RWPE2 (cell line): Measurements from ENCODE around the gene RMP24.

Experiments
- ATAC-seq: fragments of 200-7000 bp; cut with Tn5 transposase; 3 replicates; pipeline ENCODE4 v1.9.1; 2021; ENCODE audit warnings: low read depth
- DNase-seq: peaks from one replicate; pipeline ENCODE4 v3.0.0-alpha.2; 2020; ENCODE audit warnings: low spot score
- H3K27ac ChIP-seq: fragments of 450-650 bp; 2 replicates; pipeline ENCODE4 v1.5.1; 2017; ENCODE audit warnings: mild to moderate bottlenecking; ENCODE audit not compliant: poor library complexity, severe bottlenecking
- H3K27me3 ChIP-seq: fragments of 250-450 bp; sonication (Bioruptor Pico); 2 replicates; pipeline ENCODE4 v1.5.1; 2021; ENCODE audit warnings: mild to moderate bottlenecking, moderate library complexity; ENCODE audit not compliant: insufficient read depth, poor library complexity, severe bottlenecking
- H3K36me3 ChIP-seq: fragments of 250-450 bp; sonication (Bioruptor Pico); 2 replicates; pipeline ENCODE4 v1.5.1; 2020; ENCODE audit warnings: low read depth, mild to moderate bottlenecking, moderate library complexity
- H3K4me1 ChIP-seq: fragments of 250-450 bp; sonication (Bioruptor Pico); 2 replicates; pipeline ENCODE4 v1.5.1; 2021; ENCODE audit warnings: mild to moderate bottlenecking, moderate library complexity; ENCODE audit not compliant: insufficient read depth, poor library complexity, severe bottlenecking
- H3K4me3 ChIP-seq: fragments of 250-450 bp; sonication (Bioruptor Pico); 2 replicates; pipeline ENCODE4 v1.5.1; 2021; ENCODE audit warnings: mild to moderate bottlenecking, moderate library complexity; ENCODE audit not compliant: severe bottlenecking
- H3K9me3 ChIP-seq: fragments of 250-450 bp; sonication (Bioruptor Pico); 2 replicates; pipeline ENCODE4 v1.5.1; 2021; ENCODE audit warnings: mild to moderate bottlenecking, moderate library complexity; ENCODE audit not compliant: severe bottlenecking
- CTCF ChIP-seq: fragments of 450-650 bp; IDR thresholded peaks from one replicate; pipeline ENCODE4 v1.5.1; 2017; ENCODE audit warnings: mild to moderate bottlenecking, moderate library complexity; ENCODE audit not compliant: poor library complexity, severe bottlenecking

The RMP24 gene

GRCh38 chr18:35972197-35973000, at the start of gene RMP24:
Gene RMP24 (plus strand): TSS chr18:35972679.
- Histone ChIP-seq H3K4me3 (peak within 1 kb of the TSS; percentile 72), H3K4me1 (peaks cover 20% of the 10 kb centered on the region), H3K27ac (peak within 1 kb of the TSS; percentile 55), H3K9me3 (no peaks in the 10 kb centered on the region), H3K27me3 (no peaks in the 10 kb centered on the region), H3K36me3 (peaks cover 37% of the 10 kb centered on the region)
- peak; percentile 89 for DNase-seq
- peak; percentile 89 for ATAC-seq
- no peak for TF ChIP-seq CTCF

- no peaks in the 10 kb centered on the region for H3K36me3 ChIP-seq
- H3K9me3 ChIP-seq = no peaks in the 10 kb centered on the region
- no peak overlapping the region for H3K27ac ChIP-seq
- H3K27me3 ChIP-seq = no peaks in the 10 kb centered on the region
- no peak for DNase-seq
- H3K4me1 ChIP-seq = peaks cover 4% of the 10 kb centered on the region
- TF ChIP-seq CTCF = no peak
- ATAC-seq = no peak
- no peak overlapping the region for H3K4me3 ChIP-seq
Measured at GRCh38 chr18:35923939-35924684, 48.4 kb upstream of the RMP24 start.

GRCh38 chr18:35926884-35927283, 45.6 kb upstream of the RMP24 start:
- TF ChIP-seq CTCF = no peak
- no peak overlapping the region for H3K4me3 ChIP-seq
- peaks cover 4% of the 10 kb centered on the region for H3K4me1 ChIP-seq
- no peaks in the 10 kb centered on the region for H3K36me3 ChIP-seq
- no peak for DNase-seq
- no peaks in the 10 kb centered on the region for H3K9me3 ChIP-seq
- no peak overlapping the region for H3K27ac ChIP-seq
- no peak for ATAC-seq
- no peaks in the 10 kb centered on the region for H3K27me3 ChIP-seq

- H3K36me3 ChIP-seq = no peaks in the 10 kb centered on the region
- no peaks in the 10 kb centered on the region for H3K9me3 ChIP-seq
- H3K27ac ChIP-seq = no peak overlapping the region
- no peak for TF ChIP-seq CTCF
- ATAC-seq (peak; percentile 73), DNase-seq (no peak)
- no peak overlapping the region for H3K4me3 ChIP-seq
- peaks cover 4% of the 10 kb centered on the region for H3K4me1 ChIP-seq
- H3K27me3 ChIP-seq = no peaks in the 10 kb centered on the region
Measured at GRCh38 chr18:35927430-35927829, 45.0 kb upstream of the RMP24 start.
